Measurements from ENCODE around the gene SLC25A21.

DNA sequence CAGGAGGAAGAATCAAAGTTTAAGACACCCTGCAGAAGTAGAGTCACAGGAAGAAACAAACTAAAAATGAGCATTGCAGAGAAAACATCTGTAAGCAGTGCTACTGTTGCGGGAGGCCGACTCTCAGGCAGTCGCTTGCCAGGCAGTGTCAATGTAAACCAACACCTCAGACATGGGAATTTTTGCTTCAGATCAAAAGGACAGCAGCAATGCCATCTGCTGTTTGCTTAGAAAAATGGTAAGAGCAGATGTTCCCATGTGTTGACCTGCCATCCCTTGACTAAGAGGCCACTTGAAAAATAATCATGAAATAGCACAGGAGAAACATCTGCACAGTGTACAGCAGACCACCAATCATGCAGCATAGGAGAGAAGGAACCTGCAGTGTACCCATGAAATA, 196.6 kb downstream of the SLC25A21 start:
- TF ChIP-seq POLR2A (IDR thresholded peaks at IDR 0.05; ENCODE audit: low read length) (no peak), GATA1 (IDR thresholded peaks at IDR 0.05; ENCODE audit: low read depth, low read length) (no peak)
